Urinary bladder (tissue), 4 donors: ENCODE measurements around the gene MDN1. TPM values are rescaled to one million over a fixed set of nuclear protein-coding genes. Genes with fewer than 3 reads are reported as not detected.
"Not testable (repeated sequence)": the region's sequence is repeated elsewhere in the genome, so short reads cannot be mapped to it uniquely, and the experiment has no call there.

ENCODE experiments used
- DNase-seq: peaks from one replicate; pipeline ENCODE4 v3.0.0-alpha.2; 2015; ENCODE audit errors: extremely low spot score
- H3K27ac ChIP-seq: one replicate; pipeline ENCODE4 v1.5.1; 2013; ENCODE audit warnings: low read depth, mild to moderate bottlenecking, moderate library complexity
- H3K36me3 ChIP-seq: one replicate; pipeline ENCODE4 v1.6.1; 2013; ENCODE audit warnings: mild to moderate bottlenecking, moderate library complexity; ENCODE audit not compliant: insufficient read depth
- H3K4me1 ChIP-seq: one replicate; pipeline ENCODE4 v1.6.1; 2013; ENCODE audit warnings: mild to moderate bottlenecking, moderate library complexity; ENCODE audit not compliant: insufficient read depth
- H3K4me3 ChIP-seq: one replicate; pipeline ENCODE4 v1.5.1; 2013; ENCODE audit warnings: low read depth, low read length
- WGBS: extraction: QIAGEN DNeasy Blood & Tissue Kit; methylation state at CpG from one replicate; pipeline ENCODE4 v1.1.7; 2013; 5-methylcytosine and 5-hydroxymethylcytosine counted together
- polyA plus RNA-seq: library from polyadenylated mRNA; stranded (reverse); fragments of 200-250 nt; gene quantifications from one replicate; pipeline ENCODE4 v1.2.3, GENCODE V29; 2013
- total RNA-seq: library from RNA; depleted of rRNA; stranded (reverse); fragments of >200 nt; gene quantifications from one replicate; pipeline ENCODE4 v1.2.3, GENCODE V29; 2014
- donor health status: healthy with polysubstance abuse.
- donor health status: healthy.

Gene MDN1
- total and polyA plus RNA-seq, 2 donors: 11.6 to 30.6 TPM

- WGBS: 90% methylated on average over 6 of the region's 6 CpGs
- no peak for DNase-seq
- Histone ChIP-seq H3K36me3 (peaks cover 5% of the 10 kb centered on the region), H3K4me3 (no peak overlapping the region), H3K4me1 (no peaks in the 10 kb centered on the region), H3K27ac (no peak overlapping the region)
These were observed 25.3 kb downstream of the MDN1 start for GRCh38 chr6:89794324-89794723.

DNA sequence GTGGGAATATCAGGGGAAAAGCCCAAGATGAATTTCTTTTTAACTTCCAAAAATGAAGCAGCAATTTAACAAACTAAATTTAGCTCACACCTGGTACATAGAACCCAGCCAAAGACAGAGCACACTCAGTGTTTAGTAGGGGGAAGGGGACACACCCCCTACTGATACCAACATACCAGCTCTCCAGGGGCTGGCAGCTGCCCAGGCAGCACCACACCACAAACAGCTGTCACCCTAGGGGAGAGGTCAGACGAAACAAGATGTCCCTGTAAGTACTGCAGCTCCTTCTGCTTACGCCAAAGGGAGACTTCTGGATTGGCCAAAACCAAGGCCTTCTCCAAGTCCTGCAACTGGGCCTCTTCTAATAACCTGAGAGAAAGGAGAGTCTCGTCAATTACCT, 26.0 kb downstream of the MDN1 start:
- WGBS: 96% methylated on average over 3 of the region's 3 CpGs
- Histone ChIP-seq H3K36me3 (peaks cover 5% of the 10 kb centered on the region), H3K4me1 (no peaks in the 10 kb centered on the region), H3K4me3 (no peak overlapping the region), H3K27ac (no peak overlapping the region)
- DNase-seq: no peak

- peaks cover 5% of the 10 kb centered on the region for H3K36me3 ChIP-seq
- H3K4me3 ChIP-seq: no peak overlapping the region
- WGBS: 56% methylated on average over 2 of the region's 2 CpGs
- no peaks in the 10 kb centered on the region for H3K4me1 ChIP-seq
- H3K27ac ChIP-seq: no peak overlapping the region
- no peak for DNase-seq
These were observed 26.7 kb downstream of the MDN1 start for GRCh38 chr6:89792881-89793280.

GRCh38 chr6:89790403-89790802, 29.2 kb downstream of the MDN1 start:
- 94% methylated on average over 2 of the region's 2 CpGs for WGBS
- Histone ChIP-seq H3K4me3 (no peak overlapping the region), H3K36me3 (peaks cover 5% of the 10 kb centered on the region), H3K27ac (no peak overlapping the region), H3K4me1 (no peaks in the 10 kb centered on the region)
- no peak for DNase-seq

- no peak for DNase-seq
- Histone ChIP-seq H3K4me3 (no peak overlapping the region), H3K4me1 (no peaks in the 10 kb centered on the region), H3K36me3 (peaks cover 2% of the 10 kb centered on the region), H3K27ac (no peak overlapping the region)
- 100% methylated on average over 1 of the region's 1 CpG for WGBS
These were observed 29.6 kb downstream of the MDN1 start for GRCh38 chr6:89789980-89790379.

DNA sequence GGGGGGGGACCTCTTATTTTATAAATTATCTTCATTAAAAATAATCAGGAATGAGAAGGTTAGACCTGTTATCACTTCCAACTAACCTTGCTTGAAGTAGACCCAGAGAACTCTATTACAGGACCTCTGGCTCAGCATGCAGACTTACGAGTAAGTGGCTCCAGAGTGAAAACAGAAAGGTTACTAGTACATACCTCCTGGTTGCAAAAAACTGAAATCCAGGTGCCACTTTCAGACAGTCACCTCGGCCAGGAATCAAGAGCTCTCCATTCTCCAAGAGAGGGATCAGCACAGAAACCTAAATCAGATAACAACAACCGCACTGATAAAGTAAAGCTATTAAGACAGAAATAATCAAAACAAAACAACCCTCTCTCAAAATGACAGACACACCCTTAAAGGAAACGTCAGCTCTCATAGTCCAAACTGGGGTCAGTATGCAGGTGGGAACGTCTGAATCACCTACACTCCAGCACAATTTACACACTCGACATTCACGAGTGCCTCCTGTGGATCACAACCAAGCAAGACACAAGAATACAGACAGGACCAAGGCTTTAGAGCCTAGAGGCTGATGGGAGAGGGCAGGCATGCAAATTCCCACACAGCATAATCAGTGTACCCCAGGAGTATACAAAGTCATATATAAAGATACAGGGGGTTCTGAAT, 31.8 kb downstream of the MDN1 start:
- Histone ChIP-seq H3K4me1 (no peaks in the 10 kb centered on the region), H3K36me3 (peaks cover 9% of the 10 kb centered on the region), H3K4me3 (no peak overlapping the region), H3K27ac (no peak overlapping the region)
- DNase-seq: no peak
- WGBS: 77% methylated on average over 7 of the region's 7 CpGs

DNA sequence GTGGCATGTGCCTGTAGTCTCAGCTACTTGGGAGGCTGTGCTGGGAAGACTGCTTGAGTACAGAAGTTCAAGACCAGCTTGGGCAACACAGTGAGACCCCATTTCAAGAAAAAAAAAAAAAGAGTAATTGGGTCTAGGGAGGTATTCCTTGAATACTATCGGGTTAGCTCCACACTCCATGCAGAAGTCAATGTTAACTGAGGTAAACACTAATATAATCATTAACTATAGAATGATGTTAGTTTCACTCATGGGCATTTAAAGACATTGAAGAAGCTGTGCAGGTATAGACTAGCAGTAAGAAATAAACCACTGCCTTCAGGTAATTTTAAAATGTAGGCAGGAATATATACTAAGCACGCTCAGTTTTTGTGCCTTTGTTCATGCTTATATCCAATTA, 32.6 kb downstream of the MDN1 start:
- peaks cover 9% of the 10 kb centered on the region for H3K36me3 ChIP-seq
- H3K4me1 ChIP-seq: no peaks in the 10 kb centered on the region
- H3K4me3 ChIP-seq: no peak overlapping the region
- 92% methylated on average over 2 of the region's 2 CpGs for WGBS
- no peak overlapping the region for H3K27ac ChIP-seq
- DNase-seq: no peak

DNA sequence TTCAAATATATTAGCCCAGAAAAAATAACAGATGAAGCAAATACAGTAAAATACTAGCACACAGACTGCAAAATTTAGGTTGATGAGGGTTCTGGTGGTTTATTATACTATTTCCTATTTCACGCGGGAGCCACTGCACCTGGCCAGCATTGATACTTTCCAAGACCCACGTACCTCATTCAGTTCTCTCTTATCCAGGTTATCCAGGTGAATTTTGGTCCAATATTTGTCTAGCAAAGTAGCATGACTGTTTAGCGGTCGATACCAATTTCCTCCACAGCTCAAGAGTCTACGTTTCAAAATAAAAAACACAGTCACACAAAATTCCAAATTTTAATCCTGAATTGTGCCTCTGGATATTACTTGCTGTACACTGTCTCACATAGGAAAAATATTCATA, 34.8 kb downstream of the MDN1 start:
- DNase-seq: no peak
- peaks cover 11% of the 10 kb centered on the region for H3K36me3 ChIP-seq
- H3K4me1 ChIP-seq: no peaks in the 10 kb centered on the region
- H3K4me3 ChIP-seq: no peak overlapping the region
- WGBS: 97% methylated on average over 6 of the region's 6 CpGs
- no peak overlapping the region for H3K27ac ChIP-seq

GRCh38 chr6:89783293-89783692, 36.3 kb downstream of the MDN1 start:
- not testable (repeated sequence) for DNase-seq, H3K4me3 ChIP-seq, H3K4me1 ChIP-seq, H3K27ac ChIP-seq
- WGBS: 95% methylated on average over 7 of the region's 7 CpGs
- H3K36me3 ChIP-seq: peaks cover 11% of the 10 kb centered on the region

DNA sequence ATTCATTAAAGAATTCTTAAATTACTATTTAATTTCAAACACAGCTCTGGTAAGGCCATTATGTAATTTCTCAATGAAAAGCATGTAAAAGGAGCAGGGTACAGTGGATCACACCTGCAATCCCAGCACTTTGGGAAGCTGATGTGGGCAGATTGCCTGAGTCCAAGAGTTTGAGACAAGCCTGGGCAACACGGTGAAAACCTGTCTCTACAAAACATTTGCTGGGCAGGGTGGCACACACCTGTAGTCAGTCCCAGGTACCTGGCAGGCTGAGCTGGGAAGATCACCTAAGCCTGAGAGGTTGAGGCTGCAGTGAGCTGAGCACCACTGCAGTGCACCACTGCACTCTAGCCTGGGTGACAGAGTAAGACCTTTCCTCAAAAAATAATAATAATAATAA, 37.4 kb downstream of the MDN1 start:
- peaks cover 11% of the 10 kb centered on the region for H3K36me3 ChIP-seq
- no peak overlapping the region for H3K27ac ChIP-seq
- DNase-seq: no peak
- WGBS: 89% methylated on average over 1 of the region's 1 CpG
- H3K4me3 ChIP-seq: no peak overlapping the region
- H3K4me1 ChIP-seq: no peaks in the 10 kb centered on the region

DNA sequence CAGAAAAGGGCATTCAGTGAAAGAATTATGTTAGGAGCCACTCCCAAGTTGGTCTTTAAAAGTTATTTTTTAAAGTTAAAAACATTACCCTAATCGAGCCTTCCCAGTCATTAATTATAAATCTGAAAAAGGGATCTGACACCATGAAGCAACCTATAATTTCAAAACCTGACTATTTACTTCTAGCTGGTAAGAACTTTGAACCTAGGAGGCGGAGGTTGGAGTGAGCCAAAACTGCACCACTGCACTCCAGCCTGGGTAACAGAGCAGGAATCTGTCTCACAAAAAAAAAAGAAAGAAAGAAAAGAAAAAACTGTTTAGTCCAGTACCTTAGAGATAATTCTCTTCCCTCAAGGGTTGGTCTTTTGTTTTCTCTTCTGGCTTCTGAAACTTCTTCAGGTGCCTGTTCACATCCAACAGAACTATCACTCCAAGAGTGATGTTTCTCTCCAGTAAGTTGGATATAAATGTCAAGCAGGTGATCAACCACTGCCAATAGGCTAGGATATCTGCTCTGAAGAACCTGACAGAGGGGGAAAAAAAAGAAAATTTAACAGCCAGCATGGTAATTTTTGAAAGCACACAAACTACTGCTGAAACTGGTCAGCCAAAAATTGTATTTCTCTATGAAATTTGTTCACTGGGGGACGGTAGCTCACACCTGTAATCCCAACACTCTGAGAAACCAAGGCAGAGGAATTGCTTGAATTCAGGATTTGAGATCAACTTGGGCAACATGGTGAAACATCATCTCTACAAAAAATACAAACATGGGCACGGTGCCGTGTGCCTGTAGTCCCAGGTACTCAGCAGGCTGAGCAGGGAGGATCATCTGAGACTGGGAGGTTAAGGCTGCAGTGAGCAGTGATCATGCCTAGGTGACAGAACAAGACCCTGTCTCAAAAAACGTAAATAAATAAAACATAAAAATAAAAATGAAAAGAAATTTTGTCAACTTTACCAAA, 38.2 kb downstream of the MDN1 start:
- no peak for DNase-seq
- WGBS: 96% methylated on average over 6 of the region's 6 CpGs
- Histone ChIP-seq H3K4me1 (no peaks in the 10 kb centered on the region), H3K36me3 (peaks cover 12% of the 10 kb centered on the region), H3K27ac (no peak overlapping the region), H3K4me3 (no peak overlapping the region)

DNA sequence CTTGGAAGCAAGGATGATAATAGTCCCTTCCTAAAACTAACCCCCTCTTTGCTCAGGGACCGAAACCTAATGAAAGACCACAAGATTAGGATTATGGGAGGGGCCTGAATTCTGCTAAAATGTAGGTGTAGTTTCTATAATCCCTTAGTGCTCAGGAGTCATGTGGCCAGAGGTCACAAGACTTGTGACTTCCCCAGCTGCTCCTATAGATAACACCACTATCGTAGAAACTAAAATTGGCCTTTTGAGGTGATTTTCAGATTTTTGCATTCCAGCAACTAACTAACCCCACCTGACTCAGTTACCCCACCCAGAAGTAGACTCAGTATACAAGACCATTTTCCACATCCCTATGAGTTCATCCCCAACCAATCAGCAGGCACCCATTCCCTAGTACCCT, 42.1 kb downstream of the MDN1 start:
- WGBS: over 99% methylated on average over 2 of the region's 2 CpGs
- peaks cover 12% of the 10 kb centered on the region for H3K36me3 ChIP-seq

GRCh38 chr6:89776583-89777233, 42.9 kb downstream of the MDN1 start:
- H3K4me3 ChIP-seq: no peak overlapping the region
- no peak overlapping the region for H3K27ac ChIP-seq
- 99% methylated on average over 1 of the region's 1 CpG for WGBS
- H3K36me3 ChIP-seq: peaks cover 12% of the 10 kb centered on the region
- no peaks in the 10 kb centered on the region for H3K4me1 ChIP-seq
- DNase-seq: no peak

More for the DNA sequence above, 42.1 kb downstream of the MDN1 start:
- H3K4me1 ChIP-seq: no peaks in the 10 kb centered on the region
- no peak overlapping the region for H3K4me3 ChIP-seq
- DNase-seq: no peak
- no peak overlapping the region for H3K27ac ChIP-seq

- Histone ChIP-seq H3K4me3 (no peak overlapping the region), H3K36me3 (peaks cover 11% of the 10 kb centered on the region), H3K4me1 (no peaks in the 10 kb centered on the region), H3K27ac (no peak overlapping the region)
- no peak for DNase-seq
- 79% methylated on average over 1 of the region's 1 CpG for WGBS
These were observed 44.4 kb downstream of the MDN1 start for GRCh38 chr6:89775150-89775549.
